HG03521 (cell line): ENCODE data around the gene ADGRD2.
"Not testable (repeated sequence)": the region's sequence is repeated elsewhere in the genome, so short reads cannot be mapped to it uniquely, and the experiment has no call there.

ENCODE experiments used
- ATAC-seq: cut with Tn5 transposase; IDR thresholded peaks from one replicate; pipeline ENCODE4 v1.9.1; 2021; ENCODE audit warnings: mild to moderate bottlenecking, moderate library complexity; ENCODE audit not compliant: unreplicated experiment

The ADGRD2 gene

GRCh38 chr9:124450241-124450924 lies at the start of gene ADGRD2:
Gene ADGRD2, plus strand, starts transcription at chr9:124450451. Its CDS starts 1,216 bp downstream, at chr9:124451667.
- ATAC-seq: no peak

GRCh38 chr9:124403246-124403645 lies 47.0 kb upstream of the ADGRD2 start:
- ATAC-seq: no peak

GRCh38 chr9:124409410-124409809 lies 40.8 kb upstream of the ADGRD2 start:
- ATAC-seq: no peak

- no peak for ATAC-seq
Measured at GRCh38 chr9:124410321-124410913, 39.8 kb upstream of the ADGRD2 start.

GRCh38 chr9:124411514-124412227 lies 38.6 kb upstream of the ADGRD2 start:
- ATAC-seq: no peak

- ATAC-seq: no peak
Measured at GRCh38 chr9:124412228-124412575, 38.0 kb upstream of the ADGRD2 start.

GRCh38 chr9:124414612-124415011 lies 35.6 kb upstream of the ADGRD2 start:
- ATAC-seq: no peak

GRCh38 chr9:124415102-124415851 lies 35.0 kb upstream of the ADGRD2 start, which contains the start of gene PSMB7:
Gene PSMB7, minus strand, starts transcription at chr9:124415442. Its CDS starts 17 bp downstream, at chr9:124415425.
- peak; percentile 87 for ATAC-seq

- no peak for ATAC-seq
Measured at GRCh38 chr9:124415852-124416484, 34.3 kb upstream of the ADGRD2 start.

- ATAC-seq: no peak
Measured at GRCh38 chr9:124419832-124420489, 30.3 kb upstream of the ADGRD2 start.

GRCh38 chr9:124420991-124421543 lies 29.2 kb upstream of the ADGRD2 start:
- no peak for ATAC-seq

GRCh38 chr9:124423155-124423554 lies 27.1 kb upstream of the ADGRD2 start:
- no peak for ATAC-seq

GRCh38 chr9:124423591-124423990 lies 26.7 kb upstream of the ADGRD2 start:
- ATAC-seq: no peak

- ATAC-seq: not testable (repeated sequence)
Measured at GRCh38 chr9:124425733-124426132, 24.5 kb upstream of the ADGRD2 start.

GRCh38 chr9:124426361-124426760 lies 23.9 kb upstream of the ADGRD2 start:
- no peak for ATAC-seq

GRCh38 chr9:124427281-124427680 lies 23.0 kb upstream of the ADGRD2 start:
- ATAC-seq: no peak

GRCh38 chr9:124428751-124429529 lies 21.3 kb upstream of the ADGRD2 start:
- no peak for ATAC-seq

- ATAC-seq: no peak
Measured at GRCh38 chr9:124429530-124429867, 20.8 kb upstream of the ADGRD2 start.

GRCh38 chr9:124436320-124436719 lies 13.9 kb upstream of the ADGRD2 start:
- ATAC-seq: no peak
